H1 (cell line): ENCODE results near the gene SPEF2.
"Not testable (repeated sequence)": the region's sequence is repeated elsewhere in the genome, so short reads cannot be mapped to it uniquely, and the experiment has no call there.

Experiments used
- BRCA1 ChIP-seq: IDR thresholded peaks from 2 replicates; pipeline ENCODE4 v1.6.1; 2012; ENCODE audit warnings: low read depth, low read length, improper control_type of control experiment
- CREB1 ChIP-seq: IDR thresholded peaks from 2 replicates; pipeline ENCODE4 v1.6.1; 2012; ENCODE audit warnings: inconsistent platforms
- EZH2 ChIP-seq: fragments of 200-600 bp; sonication (generic); IDR thresholded peaks from 2 replicates; pipeline ENCODE4 v1.7.1; 2012; ENCODE audit warnings: low read depth, mild to moderate bottlenecking, moderate library complexity, low read length, inconsistent platforms; ENCODE audit not compliant: severe bottlenecking
- GABPA ChIP-seq: IDR thresholded peaks from 2 replicates; pipeline ENCODE4 v1.6.1; 2011; ENCODE audit warnings: mild to moderate bottlenecking, low read length, moderate library complexity, borderline replicate concordance; ENCODE audit not compliant: insufficient read depth
- POLR2A ChIP-seq, 2 experiments: IDR thresholded peaks; 1 replicate in 1 of 2; 2 replicates in 1 of 2; pipeline ENCODE4 v1.6.1; 2011; ENCODE audit warnings: low read depth in 2 of 2, low read length in 2 of 2, mild to moderate bottlenecking in 2 of 2; ENCODE audit errors: control extremely low read depth in 1 of 2
- POLR2AphosphoS5 ChIP-seq: IDR thresholded peaks from 2 replicates; pipeline ENCODE4 v1.6.1; 2011; ENCODE audit warnings: low read depth, low read length
- RNF2 ChIP-seq: fragments of 200-900, 300-1000 bp; sonication (generic); IDR thresholded peaks from 2 replicates; pipeline ENCODE4 v1.7.1; 2016; ENCODE audit warnings: borderline replicate concordance, low read depth, mild to moderate bottlenecking, antibody characterized with exemption, low read length; ENCODE audit not compliant: poor library complexity, severe bottlenecking; ENCODE audit errors: missing control alignments
- SIN3A ChIP-seq, 2 experiments: IDR thresholded peaks in 1 of 2; conservative IDR thresholded peaks in 1 of 2; 2 replicates each; pipeline ENCODE4 v1.6.1; 2011 to 2012; ENCODE audit warnings: low read length in 2 of 2, improper control_type of control experiment in 1 of 2, low read depth in 1 of 2, mild to moderate bottlenecking in 1 of 2
- TEAD4 ChIP-seq: IDR thresholded peaks from 2 replicates; pipeline ENCODE4 v1.6.1; 2012; ENCODE audit warnings: low read depth, low read length, inconsistent platforms, mixed read lengths
- TF ChIP-seq, protein P1 (sequence below): IDR thresholded peaks from 2 replicates; pipeline ENCODE4 v1.6.1; 2012; ENCODE audit warnings: inconsistent platforms
- TF ChIP-seq, protein P2 (sequence below): IDR thresholded peaks from 2 replicates; pipeline ENCODE4 v1.6.1; 2011; ENCODE audit warnings: low read depth, mild to moderate bottlenecking, low read length; ENCODE audit not compliant: insufficient read depth
- TF ChIP-seq, protein P3 (sequence below), 3 experiments: IDR thresholded peaks; 1 replicate in 2 of 3; 2 replicates in 1 of 3; pipeline versions ENCODE4 v1.5.1 to v1.6.1; 2011; ENCODE audit warnings: low read length in 3 of 3, mild to moderate bottlenecking in 3 of 3, inconsistent platforms in 2 of 3, low read depth in 1 of 3, moderate library complexity in 1 of 3; ENCODE audit not compliant: insufficient read depth in 1 of 3; ENCODE audit errors: control extremely low read depth in 1 of 3

DNA sequence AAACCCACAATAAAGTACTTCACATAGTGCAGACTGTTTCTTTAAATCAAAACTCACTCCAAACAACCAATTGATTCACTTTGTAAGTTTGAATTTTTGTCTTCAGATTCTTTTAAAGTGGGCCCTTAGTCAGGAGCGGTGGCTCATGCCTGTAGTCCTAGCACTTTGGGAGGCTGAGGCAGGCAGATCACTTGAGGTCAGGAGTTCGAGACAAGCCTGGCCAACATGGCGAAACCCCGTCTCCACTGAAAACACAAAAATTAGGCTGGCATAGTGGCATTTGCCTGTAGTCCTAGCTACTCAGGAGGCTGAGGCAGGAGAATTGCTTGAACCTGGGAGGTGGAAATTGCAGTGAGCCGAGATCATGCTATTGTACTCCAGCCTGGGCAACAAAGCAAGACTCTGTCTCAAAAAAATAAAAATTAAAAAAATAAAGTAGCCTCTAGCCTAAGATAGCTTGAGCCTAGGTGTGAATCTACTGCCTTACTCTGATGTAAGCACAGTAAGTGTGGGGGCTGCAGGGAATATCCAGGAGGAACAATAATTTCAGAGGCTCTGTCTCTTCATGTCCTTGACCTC, 238.6 kb downstream of the SPEF2 start:
- TF ChIP-seq, protein P1, sequence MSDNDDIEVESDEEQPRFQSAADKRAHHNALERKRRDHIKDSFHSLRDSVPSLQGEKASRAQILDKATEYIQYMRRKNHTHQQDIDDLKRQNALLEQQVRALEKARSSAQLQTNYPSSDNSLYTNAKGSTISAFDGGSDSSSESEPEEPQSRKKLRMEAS: not testable (repeated sequence)
- TF ChIP-seq POLR2AphosphoS5; CREB1; POLR2A (IDR thresholded peaks at IDR 0.05; ENCODE audit: control extremely low read depth in 1 of 2, low read depth in 2 of 2, low read length in 2 of 2); RNF2; GABPA; TEAD4; SIN3A (conservative IDR thresholded peaks at IDR 0.05 in 1 of 2, IDR thresholded peaks at IDR 0.05 in 1 of 2; ENCODE audit: low read depth in 1 of 2, low read length in 2 of 2); EZH2; BRCA1: not testable (repeated sequence)
- TF ChIP-seq, protein P2, sequence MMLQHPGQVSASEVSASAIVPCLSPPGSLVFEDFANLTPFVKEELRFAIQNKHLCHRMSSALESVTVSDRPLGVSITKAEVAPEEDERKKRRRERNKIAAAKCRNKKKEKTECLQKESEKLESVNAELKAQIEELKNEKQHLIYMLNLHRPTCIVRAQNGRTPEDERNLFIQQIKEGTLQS: not testable (repeated sequence)
- TF ChIP-seq, protein P3, sequence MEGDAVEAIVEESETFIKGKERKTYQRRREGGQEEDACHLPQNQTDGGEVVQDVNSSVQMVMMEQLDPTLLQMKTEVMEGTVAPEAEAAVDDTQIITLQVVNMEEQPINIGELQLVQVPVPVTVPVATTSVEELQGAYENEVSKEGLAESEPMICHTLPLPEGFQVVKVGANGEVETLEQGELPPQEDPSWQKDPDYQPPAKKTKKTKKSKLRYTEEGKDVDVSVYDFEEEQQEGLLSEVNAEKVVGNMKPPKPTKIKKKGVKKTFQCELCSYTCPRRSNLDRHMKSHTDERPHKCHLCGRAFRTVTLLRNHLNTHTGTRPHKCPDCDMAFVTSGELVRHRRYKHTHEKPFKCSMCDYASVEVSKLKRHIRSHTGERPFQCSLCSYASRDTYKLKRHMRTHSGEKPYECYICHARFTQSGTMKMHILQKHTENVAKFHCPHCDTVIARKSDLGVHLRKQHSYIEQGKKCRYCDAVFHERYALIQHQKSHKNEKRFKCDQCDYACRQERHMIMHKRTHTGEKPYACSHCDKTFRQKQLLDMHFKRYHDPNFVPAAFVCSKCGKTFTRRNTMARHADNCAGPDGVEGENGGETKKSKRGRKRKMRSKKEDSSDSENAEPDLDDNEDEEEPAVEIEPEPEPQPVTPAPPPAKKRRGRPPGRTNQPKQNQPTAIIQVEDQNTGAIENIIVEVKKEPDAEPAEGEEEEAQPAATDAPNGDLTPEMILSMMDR (IDR thresholded peaks at IDR 0.05; ENCODE audit: control extremely low read depth in 1 of 3, insufficient read depth in 1 of 3, low read depth in 1 of 3, low read length in 3 of 3): not testable (repeated sequence)
